SK-N-SH (cell line): ENCODE data around the gene LIN37. TPM values are rescaled to one million over a fixed set of nuclear protein-coding genes. Genes with fewer than 3 reads are reported as not detected.

Experiments used
- CTCF ChIA-PET: fragments of 300-600, 350-600 bp; formaldehyde crosslinking; extraction: SDS; loops from one replicate; lab custom pipeline; 2021; lab: Yijun Ruan, JAX
- POLR2A ChIA-PET: fragments of 350-600 bp; sonication (Branson Sonifier 250); formaldehyde crosslinking; extraction: SDS; loops from one replicate; lab custom pipeline; 2020; ENCODE audit warnings: antibody characterized with exemption, inconsistent platforms; lab: Yijun Ruan, JAX
- DNase-seq: peaks from one replicate; pipeline ENCODE4 v3.0.0; 2012
- H2AFZ ChIP-seq: fragments of 200-600 bp; sonication (generic); 2 replicates; pipeline ENCODE4 v1.8.1; 2016; ENCODE audit warnings: antibody characterized with exemption, mild to moderate bottlenecking, low read depth
- H3F3A ChIP-seq: fragments of 200-600 bp; sonication (generic); replicated peaks from 2 replicates; pipeline ENCODE3; 2016; ENCODE audit warnings: antibody characterized with exemption, mild to moderate bottlenecking; ENCODE audit not compliant: insufficient read depth
- H3K27ac ChIP-seq, 2 experiments: fragments of 200-500 bp in 1 of 2; fragments of 200-600 bp in 1 of 2; sonication (Bioruptor generic) in 1 of 2; sonication (generic), shearing (Covaris generic) in 1 of 2; 2 replicates each; pipeline versions ENCODE4 v1.5.1 to v1.6.1; 2014 to 2016; ENCODE audit warnings: low read depth in 2 of 2, inconsistent platforms in 1 of 2, low read length in 1 of 2, mild to moderate bottlenecking in 1 of 2, mixed read lengths in 1 of 2
- H3K27me3 ChIP-seq: fragments of 200-600 bp; sonication (generic), shearing (Covaris generic); 2 replicates; pipeline ENCODE4 v1.6.1; 2016; ENCODE audit warnings: mixed run types; ENCODE audit not compliant: insufficient read depth
- H3K36me3 ChIP-seq, 2 experiments: fragments of 200-500 bp in 1 of 2; fragments of 200-600 bp in 1 of 2; sonication (Bioruptor generic) in 1 of 2; sonication (generic) in 1 of 2; replicated peaks in 1 of 2; 2 replicates each; pipeline versions ENCODE3 to v1.5.1; 2014 to 2016; ENCODE audit warnings: low read length in 1 of 2, mild to moderate bottlenecking in 1 of 2; ENCODE audit not compliant: insufficient read depth in 2 of 2, control insufficient read depth in 1 of 2
- H3K4me1 ChIP-seq, 2 experiments: fragments of 200-500 bp in 1 of 2; fragments of 200-600 bp in 1 of 2; sonication (Bioruptor generic) in 1 of 2; sonication (generic), shearing (Covaris generic) in 1 of 2; 2 replicates each; pipeline versions ENCODE4 v1.5.1 to v1.6.1; 2014 to 2016; ENCODE audit warnings: low read depth in 1 of 2, low read length in 1 of 2, mixed run types in 1 of 2; ENCODE audit not compliant: insufficient read depth in 2 of 2, control insufficient read depth in 1 of 2
- H3K4me2 ChIP-seq: fragments of 200-600 bp; sonication (generic), shearing (Covaris generic); 2 replicates; pipeline ENCODE4 v1.6.1; 2017; ENCODE audit warnings: mixed run types
- H3K4me3 ChIP-seq, 2 experiments: fragments of 200-500 bp in 1 of 2; fragments of 200-600 bp in 1 of 2; sonication (Bioruptor generic) in 1 of 2; sonication (generic), shearing (Covaris generic) in 1 of 2; 2 replicates each; pipeline versions ENCODE4 v1.5.1 to v1.8.1; 2014 to 2016; ENCODE audit warnings: low read depth in 2 of 2, inconsistent platforms in 1 of 2, low read length in 1 of 2, mild to moderate bottlenecking in 1 of 2, mixed read lengths in 1 of 2, moderate library complexity in 1 of 2
- H3K79me2 ChIP-seq: fragments of 200-600 bp; sonication (generic); 2 replicates; pipeline ENCODE4 v1.8.1; 2017; ENCODE audit warnings: mild to moderate bottlenecking; ENCODE audit not compliant: insufficient read depth
- H3K9ac ChIP-seq: fragments of 200-600 bp; sonication (generic); 2 replicates; pipeline ENCODE4 v1.6.1; 2017; ENCODE audit warnings: mixed run types
- H3K9me2 ChIP-seq: fragments of 200-600 bp; sonication (generic); 2 replicates; pipeline ENCODE4 v1.6.1; 2017; ENCODE audit warnings: mixed run types
- H3K9me3 ChIP-seq: fragments of 200-600 bp; sonication (generic); 2 replicates; pipeline ENCODE4 v1.6.1; 2017; ENCODE audit warnings: mixed run types, mild to moderate bottlenecking, moderate library complexity
- H4K20me1 ChIP-seq: fragments of 200-600 bp; sonication (generic); 2 replicates; pipeline ENCODE4 v1.6.1; 2017; ENCODE audit warnings: mild to moderate bottlenecking, mixed run types; ENCODE audit not compliant: insufficient read depth
- CHD2 ChIP-seq: fragments of 150-350 bp; IDR thresholded peaks from 2 replicates; pipeline ENCODE4 v1.6.1; 2018; ENCODE audit warnings: low read length; ENCODE audit not compliant: partially characterized antibody
- CTCF ChIP-seq: fragments of 200-600 bp; sonication (generic); IDR thresholded peaks from 2 replicates; pipeline ENCODE4 v1.6.1; 2017; ENCODE audit warnings: antibody characterized with exemption, mild to moderate bottlenecking, moderate library complexity
- EP300 ChIP-seq, 2 experiments: IDR thresholded peaks; 2 replicates each; pipeline versions ENCODE4 v1.4.0 to v1.6.1; 2012; ENCODE audit warnings: borderline replicate concordance in 1 of 2, low read depth in 1 of 2, low read length in 1 of 2
- EZH2phosphoT487 ChIP-seq: fragments of 200-600 bp; sonication (generic); IDR thresholded peaks from 2 replicates; pipeline ENCODE4 v1.6.1; 2017; ENCODE audit warnings: low read depth, mixed run types, mild to moderate bottlenecking, antibody characterized with exemption, moderate library complexity, borderline replicate concordance
- FOSL2 ChIP-seq: IDR thresholded peaks from 2 replicates; pipeline ENCODE4 v1.4.0; 2012; ENCODE audit warnings: low read depth, mild to moderate bottlenecking, moderate library complexity, borderline replicate concordance
- FOXJ3 ChIP-seq: sonication (generic); formaldehyde crosslinking; IDR thresholded peaks from 2 replicates; pipeline ENCODE4 v1.5.1; 2020; ENCODE audit warnings: mild to moderate bottlenecking, missing genetic modification reagents
- GABPA ChIP-seq: IDR thresholded peaks from 2 replicates; pipeline ENCODE4 v1.4.0; 2012; ENCODE audit warnings: low read depth, mild to moderate bottlenecking
- IRF3 ChIP-seq: fragments of 150-350 bp; IDR thresholded peaks from 2 replicates; pipeline ENCODE4 v1.6.1; 2016; ENCODE audit warnings: mild to moderate bottlenecking, low read depth, low read length
- MEF2A ChIP-seq: IDR thresholded peaks from 2 replicates; pipeline ENCODE4 v1.4.0; 2012; ENCODE audit warnings: low read depth, borderline replicate concordance
- NFIC ChIP-seq: IDR thresholded peaks from 2 replicates; pipeline ENCODE4 v1.4.0; 2012; ENCODE audit warnings: borderline replicate concordance
- NRF1 ChIP-seq: IDR thresholded peaks from 2 replicates; pipeline ENCODE4 v1.6.1; 2012; ENCODE audit warnings: low read depth, mild to moderate bottlenecking, low read length
- POLR2AphosphoS5 ChIP-seq: IDR thresholded peaks from 2 replicates; pipeline ENCODE4 v1.6.1; 2012; ENCODE audit warnings: low read depth, low read length
- REST ChIP-seq: IDR thresholded peaks from 2 replicates; pipeline ENCODE4 v1.6.1; 2012; ENCODE audit warnings: mild to moderate bottlenecking, low read depth, low read length, moderate library complexity
- RXRA ChIP-seq: IDR thresholded peaks from 2 replicates; pipeline ENCODE4 v1.4.0; 2012; ENCODE audit warnings: low read depth, mild to moderate bottlenecking, borderline replicate concordance
- SIN3A ChIP-seq: IDR thresholded peaks from 2 replicates; pipeline ENCODE4 v1.6.1; 2012; ENCODE audit warnings: low read depth, mild to moderate bottlenecking, low read length, moderate library complexity, borderline replicate concordance
- SMC3 ChIP-seq: IDR thresholded peaks from 2 replicates; pipeline ENCODE4 v1.6.1; 2012; ENCODE audit warnings: low read depth, low read length, improper control_type of control experiment
- TCF12 ChIP-seq: IDR thresholded peaks from 2 replicates; pipeline ENCODE4 v1.4.0; 2012
- USF1 ChIP-seq: IDR thresholded peaks from 2 replicates; pipeline ENCODE4 v1.4.0; 2012; ENCODE audit warnings: low read depth, borderline replicate concordance
- USF2 ChIP-seq: fragments of 150-350 bp; IDR thresholded peaks from 2 replicates; pipeline ENCODE4 v1.6.1; 2017; ENCODE audit warnings: antibody characterized with exemption, low read length, low read depth, borderline replicate concordance
- YY1 ChIP-seq: IDR thresholded peaks from 2 replicates; pipeline ENCODE4 v1.4.0; 2012; ENCODE audit warnings: low read depth, mild to moderate bottlenecking
- WGBS: methylation state at CpG from one replicate; pipeline ENCODE4 v1.1.6; 2017; ENCODE audit warnings: low lambda C conversion rate; 5-methylcytosine and 5-hydroxymethylcytosine counted together
- polyA plus RNA-seq, 3 experiments: library from polyadenylated mRNA; depleted of rRNA; stranded (reverse); fragments of >200 nt; gene quantifications; 2 replicates each; pipeline ENCODE4 v1.2.3, GENCODE V29; 2012

The LIN37 gene
- polyA plus RNA-seq, 1 of the 3 experiments (the other 2 are of a cell fraction): 21.1 TPM

- H3K9me3 ChIP-seq: no peaks in the 10 kb centered on the region
- TF ChIP-seq SIN3A (no peak), CHD2 (no peak), IRF3 (no peak), USF1 (no peak), POLR2AphosphoS5 (no peak), RXRA (no peak), TCF12 (no peak), USF2 (no peak), NRF1 (no peak), GABPA (no peak), CTCF (no peak), YY1 (no peak)
These were observed 30.7 kb downstream of the LIN37 start for GRCh38 chr19:35779033-35779432.

GRCh38 chr19:35780058-35780457 is 31.7 kb downstream of the LIN37 start:
- ChIA-PET POLR2A (no interaction called here), CTCF (interaction anchor here (0.6 kb wide), 1 partner anchor 11 kb away, joined by 4 read pairs; no protein-coding TSS in a partner anchor)
- Histone ChIP-seq H3K9ac (no peak overlapping the region), H3K27ac (no peak overlapping the region), H4K20me1 (no peaks in the 10 kb centered on the region), H3K36me3 (peaks cover 0 to 6% of the 10 kb centered on the region in 2 experiments), H3K9me3 (no peaks in the 10 kb centered on the region), H3K4me1 (peaks cover 0 to 9% of the 10 kb centered on the region in 2 experiments; a peak in 2 of 4 replicates), H3K4me2 (no peak overlapping the region), H3F3A (no peaks in the 10 kb centered on the region), H3K4me3 (no peak overlapping the region), H3K79me2 (peaks cover 13% of the 10 kb centered on the region; the same call in 1 of the 2 replicates), H2AFZ (no peak overlapping the region), H3K9me2 (no peaks in the 10 kb centered on the region), H3K27me3 (no peaks in the 10 kb centered on the region)
- DNase-seq: no peak
- WGBS: 97% methylated on average over 14 of the region's 16 CpGs
- TF ChIP-seq FOSL2 (no peak), REST (no peak), EZH2phosphoT487 (no peak), FOXJ3 (CRISPR knock-in tag) (no peak), SMC3 (no peak), MEF2A (no peak), EP300 (IDR thresholded peaks at IDR 0.05; ENCODE audit: borderline replicate concordance in 1 of 2, low read depth in 1 of 2, low read length in 1 of 2) (no peak), GABPA (no peak), NRF1 (no peak), NFIC (no peak)

More at GRCh38 chr19:35779033-35779432, 30.7 kb downstream of the LIN37 start:
- Histone ChIP-seq H3K9ac (no peak overlapping the region), H3K4me2 (no peak overlapping the region), H3K27ac (no peak overlapping the region), H3K9me2 (no peaks in the 10 kb centered on the region), H3F3A (peaks cover 4% of the 10 kb centered on the region), H3K4me1 (peaks cover 0 to 12% of the 10 kb centered on the region in 2 experiments; a peak in 2 of 4 replicates), H2AFZ (no peak overlapping the region), H3K36me3 (peaks cover 0 to 6% of the 10 kb centered on the region in 2 experiments), H3K79me2 (peaks cover 13% of the 10 kb centered on the region; the same call in 1 of the 2 replicates), H4K20me1 (no peaks in the 10 kb centered on the region), H3K4me3 (no peak overlapping the region), H3K27me3 (no peaks in the 10 kb centered on the region)
- WGBS: 86% methylated on average over 8 of the region's 8 CpGs
- DNase-seq: no peak
- POLR2A ChIA-PET: no interaction called here
- CTCF ChIA-PET: no interaction called here
